Measurements from ENCODE around the gene ANTXR2. TPM values are rescaled to one million over a fixed set of nuclear protein-coding genes. Genes with fewer than 3 reads are reported as not detected.
"Not testable (repeated sequence)": the region's sequence is repeated elsewhere in the genome, so short reads cannot be mapped to it uniquely, and the experiment has no call there.

The ANTXR2 gene
- total RNA-seq (2014; rRNA removed; shearing (Covaris generic)): 6.6 and 10.0 TPM in 2 replicates

DNA sequence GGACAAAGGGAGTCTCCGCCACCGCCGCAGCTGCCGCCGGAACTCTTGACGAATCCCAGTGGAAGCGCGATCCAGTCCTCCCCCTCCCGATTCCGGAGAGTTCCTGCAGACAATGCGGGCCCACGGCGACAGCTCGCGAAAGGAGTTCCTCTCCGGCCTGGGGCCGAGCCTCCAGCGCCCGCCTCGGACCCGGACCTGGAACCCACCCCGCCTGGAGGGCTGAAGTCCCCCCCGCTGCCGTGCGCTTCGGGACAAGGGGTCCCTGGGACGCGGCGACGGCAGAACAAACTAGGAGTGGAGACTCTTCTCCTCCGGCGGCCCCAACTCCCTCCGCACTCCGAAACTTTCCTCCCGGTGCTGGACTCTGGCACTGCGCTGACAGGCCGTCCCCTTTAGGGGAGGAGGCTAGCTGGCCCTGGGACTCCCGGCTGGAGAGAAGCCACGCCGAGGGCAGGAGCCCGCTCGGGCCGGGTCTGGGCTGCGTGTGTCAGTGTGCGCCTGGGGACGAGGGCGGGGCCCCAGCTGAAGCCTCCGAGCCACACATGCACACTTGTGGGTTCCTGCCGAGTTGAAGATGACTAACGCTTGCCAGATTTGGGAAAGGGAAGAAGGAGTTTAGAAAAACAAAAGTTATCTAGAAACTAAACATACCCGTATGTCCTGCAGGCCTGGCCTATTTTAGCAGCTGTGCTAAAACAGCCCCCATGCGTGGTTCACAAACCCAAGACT lies at the start of gene ANTXR2:
Gene ANTXR2, minus strand, starts transcription at position 486 of the 729 bp plus-strand sequence. CDS start 669 bp downstream, outside the sequence.
- peak; percentile 88 for DNase-seq (ENCODE audit: low read depth)

DNA sequence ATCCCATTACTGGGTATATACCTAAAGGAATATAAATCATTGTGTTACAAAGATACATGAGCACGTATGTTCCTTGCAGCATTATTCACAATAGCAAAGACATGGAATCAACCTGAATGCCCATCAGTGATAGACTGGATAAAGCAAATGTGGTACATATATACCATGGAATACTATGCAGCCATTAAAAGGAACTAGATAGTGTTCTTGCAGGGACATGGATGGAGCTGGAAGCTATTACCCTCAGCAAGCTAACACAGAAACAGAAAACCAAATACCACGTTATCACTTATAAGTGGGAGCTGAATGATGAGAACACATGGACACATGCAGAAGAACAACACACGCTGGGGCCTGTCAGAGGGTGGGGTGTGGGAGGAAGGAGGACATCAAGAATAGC lies 48.8 kb upstream of the ANTXR2 start:
- not testable (repeated sequence) for DNase-seq (ENCODE audit: low read depth)

DNA sequence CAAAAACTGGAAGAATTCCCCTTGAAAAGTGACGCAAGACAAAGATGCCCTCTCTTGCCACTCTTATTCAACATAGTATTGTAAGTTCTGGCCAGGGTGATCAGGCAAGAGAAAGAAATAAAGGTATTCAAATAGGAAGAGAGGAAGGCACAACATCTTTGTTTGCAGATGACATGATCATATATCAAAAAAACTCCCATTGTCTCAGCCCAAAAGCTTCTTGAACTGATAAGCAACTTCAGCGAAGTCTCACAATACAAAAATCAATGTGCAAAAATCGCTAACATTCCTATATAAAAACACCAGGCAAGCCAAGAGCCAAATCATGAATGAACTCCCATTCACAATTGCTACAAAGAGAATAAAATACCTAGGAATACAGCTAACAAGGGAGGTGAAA lies 46.6 kb upstream of the ANTXR2 start:
- not testable (repeated sequence) for DNase-seq (ENCODE audit: low read depth)

DNA sequence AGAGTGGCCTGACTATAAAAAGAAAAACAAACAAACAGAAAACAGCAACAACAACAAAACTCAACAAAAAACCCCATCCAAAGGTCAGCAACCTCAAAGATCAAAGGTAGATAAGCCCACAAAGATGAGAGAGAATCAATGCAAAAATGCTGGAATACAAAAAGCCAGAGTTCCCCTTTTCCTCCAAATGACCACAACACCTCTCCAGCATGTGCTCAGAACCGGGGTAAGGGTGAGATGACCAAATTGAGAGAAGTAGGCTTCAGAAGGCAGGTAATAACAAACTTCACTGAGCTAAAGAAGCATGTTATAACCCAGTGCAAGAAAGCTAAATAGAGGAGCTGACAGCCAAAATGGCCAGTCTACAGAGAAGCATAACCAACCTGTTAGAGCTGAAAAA lies 43.5 kb upstream of the ANTXR2 start:
- DNase-seq (ENCODE audit: low read depth): no peak

DNA sequence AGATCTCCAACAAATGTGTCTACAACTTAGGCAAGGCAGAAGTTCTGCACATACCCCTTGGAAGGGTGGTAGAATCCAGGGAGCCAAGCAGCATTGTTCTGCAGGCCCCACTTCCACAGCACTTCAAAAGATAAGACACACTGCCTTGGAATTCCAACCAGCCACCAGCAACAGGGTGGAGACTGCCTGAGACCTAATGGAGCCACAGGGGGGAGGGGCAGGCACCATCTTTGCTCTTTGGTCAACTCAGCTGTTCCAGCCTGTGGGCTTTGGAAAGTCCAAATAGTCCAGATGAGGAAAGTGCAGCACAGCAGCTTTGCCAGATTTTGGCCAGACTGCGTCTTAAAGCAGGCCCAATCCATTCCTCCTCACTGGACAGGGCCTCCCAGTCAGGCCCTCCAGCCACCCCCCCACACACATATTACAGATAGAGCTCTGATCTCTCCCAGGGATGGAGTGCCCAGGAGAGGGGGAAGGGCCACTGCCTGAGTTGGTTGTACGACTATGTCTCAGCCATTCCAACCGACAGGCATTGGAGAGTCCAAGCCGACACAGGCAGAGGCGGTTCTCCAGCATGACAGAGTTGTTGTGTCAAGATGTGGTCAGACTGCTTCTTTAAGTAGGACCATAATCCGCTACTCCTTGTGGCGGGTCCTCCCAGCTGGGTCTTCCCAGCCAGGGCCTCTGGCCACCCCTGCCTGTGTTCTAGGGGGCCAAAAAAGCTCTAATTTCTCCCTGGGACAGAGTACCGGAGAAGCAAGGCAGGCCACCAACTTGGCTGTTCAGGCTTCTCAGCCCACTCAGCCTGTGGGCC lies 42.5 kb upstream of the ANTXR2 start:
- no peak for DNase-seq (ENCODE audit: low read depth)

DNA sequence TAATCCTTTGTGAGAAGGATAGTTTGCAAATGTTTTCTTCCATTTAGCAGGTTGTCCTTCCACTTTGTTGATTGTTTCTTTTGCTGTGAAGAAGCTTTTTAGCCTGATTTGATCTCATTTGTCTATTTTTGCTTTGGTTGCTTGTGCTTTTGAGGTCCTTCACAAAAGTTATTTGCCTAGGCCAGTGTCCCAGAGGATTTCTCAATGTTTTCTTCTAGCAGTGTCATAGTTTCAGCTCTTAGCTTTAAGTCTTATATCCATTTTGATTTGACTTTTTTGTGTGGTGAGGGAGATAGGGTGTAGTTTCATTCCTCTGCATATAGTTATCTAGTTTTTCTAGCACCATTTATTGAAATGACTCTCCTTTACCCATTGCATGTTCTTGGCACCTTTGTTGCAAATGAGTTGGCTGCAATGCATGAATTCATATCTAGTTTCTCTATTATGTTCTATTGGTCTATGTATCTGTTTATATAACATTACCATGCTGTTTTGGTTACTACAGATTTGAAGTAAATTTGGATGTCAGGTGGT lies 41.8 kb upstream of the ANTXR2 start:
- DNase-seq (ENCODE audit: low read depth): no peak

DNA sequence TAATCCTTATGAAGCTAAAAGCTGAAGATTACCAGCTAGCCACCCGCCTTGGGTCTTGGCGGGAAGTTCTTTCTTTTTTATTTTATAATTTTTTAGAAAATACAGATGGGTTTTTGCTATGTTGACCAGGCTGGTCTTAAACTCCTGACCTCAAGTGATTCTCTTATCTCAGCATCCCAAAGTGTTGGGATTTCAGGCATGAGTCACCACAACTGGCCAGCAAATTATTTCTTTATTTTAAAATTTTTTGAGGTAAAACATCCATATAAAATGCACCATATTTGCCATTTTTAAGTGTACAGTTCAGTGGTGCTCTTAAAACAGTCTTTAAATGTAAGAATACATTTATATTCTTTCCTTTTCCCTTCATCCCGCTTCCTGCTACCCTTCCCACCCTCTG lies 40.6 kb upstream of the ANTXR2 start:
- DNase-seq (ENCODE audit: low read depth): no peak

DNA sequence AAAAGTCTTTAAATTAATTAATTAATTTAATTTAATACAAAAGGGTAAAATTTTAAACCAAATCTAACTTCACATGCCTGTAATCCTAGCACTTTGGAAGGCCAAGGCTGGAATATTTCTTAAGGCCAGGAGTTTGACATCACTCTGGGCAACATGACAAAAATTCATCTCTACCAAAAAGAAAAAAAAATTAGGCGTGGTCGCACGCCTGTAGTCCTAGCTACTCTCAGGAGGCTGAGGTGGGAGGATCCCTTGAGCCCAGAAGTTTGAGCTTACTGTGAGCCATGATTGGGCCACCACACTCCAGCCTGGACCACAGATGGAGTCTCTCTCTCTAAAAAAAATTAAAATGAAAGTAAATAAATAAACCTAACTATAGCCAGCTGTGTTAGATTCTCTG lies 39.2 kb upstream of the ANTXR2 start:
- no peak for DNase-seq (ENCODE audit: low read depth)

DNA sequence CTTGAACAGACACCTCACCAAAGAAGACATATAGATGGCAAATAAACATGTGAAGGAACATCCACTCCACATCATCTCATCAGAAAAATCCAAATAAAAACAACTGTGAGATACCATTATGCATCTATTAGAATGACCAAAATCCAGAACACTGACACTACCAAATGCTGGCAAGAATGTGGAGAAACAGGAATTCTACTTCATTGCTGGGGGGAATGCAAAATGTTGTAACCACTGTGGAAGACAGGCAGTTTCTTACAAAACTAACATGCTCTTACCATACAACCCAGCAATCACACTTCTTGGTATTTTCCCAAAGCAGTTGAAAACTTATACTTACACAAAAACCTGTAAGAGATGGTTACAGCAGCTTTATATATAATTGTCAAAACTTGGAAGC lies 38.2 kb upstream of the ANTXR2 start:
- DNase-seq (ENCODE audit: low read depth): no peak

DNA sequence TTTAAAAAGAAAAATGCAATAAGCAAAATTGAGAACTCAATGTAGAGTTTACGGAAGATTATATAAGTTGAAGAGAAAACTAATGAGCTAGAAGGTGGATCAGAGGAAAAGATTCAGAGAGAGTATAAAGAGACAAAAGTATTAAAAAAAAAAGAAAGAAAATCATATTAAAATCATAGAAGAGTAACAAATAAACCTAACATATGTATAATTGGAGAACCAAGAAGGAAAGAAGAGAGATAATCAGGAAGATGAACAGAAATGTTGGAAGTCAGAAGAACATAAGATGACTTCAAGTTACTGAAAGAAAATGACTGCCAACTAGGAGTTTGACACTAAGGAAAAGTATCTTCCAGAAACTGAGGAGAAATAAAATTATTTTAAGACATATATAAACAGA lies 34.3 kb upstream of the ANTXR2 start:
- no peak for DNase-seq (ENCODE audit: low read depth)

DNA sequence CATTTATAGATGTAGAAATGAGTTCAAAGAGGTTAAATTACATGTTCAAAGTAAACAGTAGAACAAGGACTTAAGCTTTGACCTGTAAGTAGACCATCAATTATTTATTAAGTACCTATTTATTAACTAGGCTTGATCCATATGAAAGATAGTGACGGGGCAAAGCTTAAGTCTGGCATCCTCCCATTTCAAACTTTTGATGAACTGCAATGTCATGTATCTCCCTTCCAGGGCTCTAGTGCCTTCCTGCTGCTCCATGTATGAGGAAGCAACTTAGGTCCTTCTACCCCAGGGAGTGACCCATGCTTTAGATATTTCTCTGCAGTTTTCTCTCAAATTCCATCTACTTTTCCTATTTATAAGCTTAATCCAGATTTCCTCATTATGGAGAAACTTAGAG lies 31.9 kb upstream of the ANTXR2 start:
- no peak for DNase-seq (ENCODE audit: low read depth)

DNA sequence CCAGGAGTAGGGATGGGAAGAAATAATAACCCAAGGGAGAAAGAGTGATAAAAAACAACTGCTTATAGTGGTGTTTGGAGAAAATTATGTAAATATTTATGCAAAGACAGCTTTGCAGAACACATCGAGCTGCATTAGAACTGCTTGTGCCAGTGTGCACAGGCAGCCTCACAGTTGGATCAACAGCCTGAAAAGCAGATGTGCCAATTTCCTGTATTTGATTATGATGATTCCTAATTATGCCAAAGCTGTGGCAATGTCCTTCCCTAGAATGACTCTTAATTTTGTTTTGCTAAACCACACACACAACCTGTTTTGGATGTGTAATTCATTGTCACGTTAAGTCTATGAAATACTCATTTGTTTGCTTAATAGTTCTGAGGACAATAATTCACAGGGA lies 30.6 kb upstream of the ANTXR2 start:
- no peak for DNase-seq (ENCODE audit: low read depth)

DNA sequence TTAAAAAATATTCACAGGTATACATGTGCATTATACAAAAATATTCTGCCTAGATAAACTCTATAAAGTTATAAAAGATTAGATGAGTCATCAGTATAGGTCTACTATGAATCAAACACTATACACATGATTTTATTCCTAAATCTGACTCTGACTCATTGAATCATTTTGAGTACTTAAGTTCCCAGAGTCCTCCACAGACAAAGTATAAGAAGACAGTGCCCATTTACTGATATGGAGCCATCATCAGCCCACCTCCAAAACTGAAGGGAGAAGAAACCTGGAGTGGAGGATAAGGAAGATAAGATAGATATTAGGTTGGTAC lies 28.7 kb upstream of the ANTXR2 start:
- no peak for DNase-seq (ENCODE audit: low read depth)

DNA sequence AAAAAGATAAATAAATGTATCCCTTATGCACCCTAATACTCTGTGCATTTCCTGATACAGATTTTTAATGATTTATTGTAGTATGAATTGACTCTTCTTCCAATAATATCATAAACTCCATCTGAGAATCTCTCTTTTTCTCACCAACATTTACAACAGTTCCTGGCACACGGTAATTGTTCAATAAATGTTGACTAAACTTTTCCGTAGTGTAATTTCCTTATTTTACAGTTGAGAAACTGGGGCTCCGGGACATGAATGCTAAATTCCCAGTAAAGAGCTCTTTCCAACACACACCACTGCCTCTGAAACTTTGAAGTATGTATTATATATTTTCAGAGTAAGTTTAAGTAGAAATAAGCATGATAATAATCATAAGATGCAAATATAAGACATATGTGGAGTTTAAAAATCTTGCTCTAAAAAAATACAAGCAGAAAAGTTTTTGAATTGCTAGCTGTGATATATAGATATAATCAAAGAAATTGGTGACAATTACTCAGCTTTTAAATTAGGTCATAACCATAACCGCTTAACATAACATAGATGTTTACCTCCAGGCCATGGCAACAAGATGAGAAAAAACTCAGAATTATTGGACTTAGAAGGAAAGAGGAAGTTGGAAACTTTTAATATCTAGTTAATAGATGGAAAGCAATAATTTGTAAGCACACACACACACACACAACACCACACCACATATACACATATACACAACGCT lies 28.2 kb upstream of the ANTXR2 start:
- DNase-seq (ENCODE audit: low read depth): no peak

DNA sequence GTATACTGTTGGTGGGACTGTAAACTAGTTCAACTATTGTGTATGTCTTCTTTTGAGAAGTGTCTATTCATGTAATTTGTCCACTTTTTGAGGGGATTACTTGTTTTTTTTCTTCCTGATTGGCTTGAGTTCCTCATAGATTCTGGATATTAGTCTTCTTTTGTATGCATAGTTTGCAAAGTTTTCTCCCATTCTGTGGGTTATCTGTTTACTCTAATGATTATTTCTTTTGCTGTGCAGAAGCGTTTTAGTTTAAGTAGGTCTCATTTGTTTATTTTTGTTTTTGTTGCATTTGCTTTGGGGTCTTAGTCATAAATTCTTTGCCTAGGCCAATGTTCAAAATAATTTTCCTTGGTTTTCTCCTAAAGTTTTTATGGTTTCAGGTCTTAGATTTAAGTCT lies 26.6 kb upstream of the ANTXR2 start:
- DNase-seq (ENCODE audit: low read depth): no peak

DNA sequence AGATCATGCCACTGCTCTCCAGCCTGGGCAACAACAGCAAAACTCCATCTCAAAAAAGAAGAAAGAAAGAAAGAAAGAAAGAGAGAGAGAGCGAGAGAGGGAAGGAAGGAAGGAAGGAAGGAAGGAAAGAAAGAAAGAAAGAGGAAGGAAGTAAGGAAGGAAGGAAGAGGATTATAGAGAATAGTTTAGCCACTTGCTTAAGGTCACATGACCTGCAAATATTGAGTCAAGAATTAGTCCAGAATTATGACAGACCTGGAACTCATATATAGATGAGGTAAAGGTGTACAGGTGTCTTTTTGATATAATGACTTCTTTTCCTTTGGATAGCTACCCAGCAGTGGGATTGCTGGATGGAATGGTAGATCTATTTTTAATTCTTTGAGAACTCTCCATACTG lies 25.6 kb upstream of the ANTXR2 start:
- no peak for DNase-seq (ENCODE audit: low read depth)

DNA sequence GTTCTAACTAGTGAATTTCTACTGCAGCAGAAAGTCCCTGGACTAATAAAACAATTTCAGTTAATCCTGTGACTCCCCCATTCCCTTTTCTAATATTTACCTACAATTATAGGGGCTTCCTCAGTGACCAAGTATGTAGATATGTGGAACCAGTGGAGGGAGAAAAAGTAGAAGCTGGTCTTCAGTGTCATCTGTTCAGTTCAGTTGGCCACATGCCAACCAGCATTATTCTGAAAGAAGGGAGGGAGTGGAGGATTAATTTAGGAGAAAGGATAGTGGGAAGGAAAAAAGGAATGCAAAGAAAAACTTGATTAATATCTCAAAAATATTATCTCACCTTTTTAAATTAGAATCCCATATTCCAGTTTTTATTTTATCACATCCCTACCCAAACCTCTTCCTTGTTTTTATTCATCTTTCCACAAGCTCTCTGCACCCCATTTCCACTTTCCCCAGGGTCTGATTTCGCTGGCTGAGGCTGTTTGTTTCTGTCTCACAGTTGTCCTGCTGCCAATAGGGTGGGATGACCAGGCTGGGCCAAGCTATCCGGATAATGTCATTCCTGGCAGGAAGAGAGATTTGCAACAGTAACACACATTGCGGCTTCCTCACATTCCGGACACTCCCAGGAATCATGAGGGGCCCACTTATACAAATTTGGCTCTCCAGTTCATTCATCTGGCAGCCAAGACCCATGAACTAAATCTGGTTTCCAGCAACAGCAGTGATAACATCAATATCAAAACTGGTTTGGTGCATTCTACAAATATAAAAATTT lies 24.6 kb upstream of the ANTXR2 start:
- peak; percentile 70 for DNase-seq (ENCODE audit: low read depth)

DNA sequence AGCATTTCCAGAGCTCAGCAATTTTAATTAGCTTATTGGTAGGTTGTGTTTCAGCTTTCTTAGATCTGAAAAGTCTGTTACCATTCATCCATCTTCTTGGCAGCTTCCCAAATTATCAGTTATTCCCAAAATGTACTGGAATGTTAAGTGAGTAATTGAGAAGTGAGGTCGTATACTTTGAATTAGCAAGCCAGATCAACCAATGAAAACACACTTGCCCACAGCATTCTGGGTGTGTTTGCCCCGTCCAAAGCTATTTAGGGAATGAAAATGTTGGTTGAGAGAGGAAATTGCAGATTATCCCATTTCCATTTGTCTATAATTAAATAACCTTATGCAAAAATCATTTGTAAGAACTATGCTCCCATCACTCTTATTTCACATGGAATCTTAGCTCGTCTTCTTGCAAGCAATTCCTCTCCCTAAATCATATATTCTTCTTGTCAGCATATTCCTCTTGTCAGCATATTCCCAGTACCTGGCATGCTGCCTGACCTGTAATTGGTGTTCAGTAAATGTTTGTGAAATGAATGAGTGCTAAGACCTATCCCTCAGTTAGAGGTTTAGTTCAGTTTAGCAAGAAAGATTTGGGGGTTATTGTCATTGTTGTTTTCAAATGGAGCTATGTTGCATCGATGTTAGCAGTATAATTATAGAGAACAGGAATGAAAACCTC lies 23.3 kb upstream of the ANTXR2 start:
- no peak for DNase-seq (ENCODE audit: low read depth)

DNA sequence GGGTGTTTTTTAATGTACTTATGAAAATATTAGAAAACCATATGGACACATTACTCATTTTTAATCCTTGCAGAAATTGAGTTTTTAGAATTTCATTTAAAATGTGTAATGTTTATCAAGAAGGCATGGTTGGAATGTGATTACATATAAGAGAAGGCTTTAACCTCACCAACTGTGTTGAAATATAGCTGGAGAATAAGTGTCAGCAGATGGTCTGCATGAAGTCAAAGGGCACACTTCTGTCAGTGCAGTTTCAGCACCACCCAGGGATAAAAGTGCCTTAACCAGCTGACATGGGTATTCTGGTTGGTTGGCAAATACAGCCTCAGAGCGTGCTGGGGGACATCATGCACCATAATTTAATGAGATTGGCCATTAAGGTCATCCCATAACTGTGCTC lies 21.2 kb upstream of the ANTXR2 start:
- DNase-seq (ENCODE audit: low read depth): no peak

DNA sequence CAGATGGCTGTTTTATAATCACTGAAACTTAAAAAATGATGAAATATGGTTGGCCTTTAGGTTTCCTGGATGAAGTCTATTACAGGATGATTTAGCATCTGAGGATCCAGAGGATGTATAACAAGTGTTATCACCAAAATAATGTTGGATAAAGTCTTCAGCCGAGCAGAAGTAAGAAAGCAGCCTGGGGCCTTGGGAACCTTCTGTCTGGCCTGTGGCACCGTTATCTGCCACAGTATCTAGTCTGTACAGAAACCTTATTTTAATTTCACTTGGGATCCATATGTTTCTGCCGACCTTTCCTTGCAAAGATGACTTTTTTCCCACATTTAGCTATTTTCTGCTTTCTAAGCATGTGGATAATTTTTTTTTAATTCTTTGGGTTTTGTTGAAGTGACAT lies 20.5 kb upstream of the ANTXR2 start:
- no peak for DNase-seq (ENCODE audit: low read depth)

DNA sequence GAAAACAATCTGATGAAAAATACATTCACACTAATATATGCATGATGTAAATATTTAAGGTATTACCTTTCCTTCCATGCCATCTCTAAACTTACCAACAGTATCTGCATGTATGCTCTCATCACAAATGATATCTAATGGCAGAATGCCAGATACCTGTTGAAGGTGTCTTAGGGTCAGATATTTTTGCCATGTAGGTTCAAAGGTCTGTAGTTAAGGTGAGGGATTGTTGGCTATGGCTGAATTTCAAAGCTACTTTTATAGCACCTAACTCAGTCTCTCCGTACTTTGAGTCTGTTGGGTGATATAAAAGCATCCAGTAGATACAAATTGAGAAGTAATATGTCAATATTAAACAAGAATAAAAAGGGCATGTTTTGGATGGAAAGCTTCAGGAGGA lies 19.8 kb upstream of the ANTXR2 start:
- no peak for DNase-seq (ENCODE audit: low read depth)
